Left kidney (tissue), 2 donors: ENCODE data around the gene THSD7A. TPM values are rescaled to one million over a fixed set of nuclear protein-coding genes. Genes with fewer than 3 reads are reported as not detected.

Experiments
- DNase-seq: peaks from one replicate; pipeline ENCODE4 v3.0.0-alpha.2; 2013
- polyA plus RNA-seq: library from polyadenylated mRNA; unstranded; fragments of 120-200 nt; gene quantifications from one replicate; pipeline ENCODE4 v1.2.1, GENCODE V29; 2013; ENCODE audit not compliant: insufficient read length

THSD7A gene
- polyA plus RNA-seq, 1 donor = 86.9 TPM

GRCh38 chr7:11633310-11633709, 198.7 kb downstream of the THSD7A start:
- no peak for DNase-seq

GRCh38 chr7:11630355-11630754, 201.6 kb downstream of the THSD7A start:
- DNase-seq = no peak

- DNase-seq = no peak
Observed at GRCh38 chr7:11625669-11626068, 206.3 kb downstream of the THSD7A start.

GRCh38 chr7:11623093-11623678, 208.8 kb downstream of the THSD7A start:
- no peak for DNase-seq

GRCh38 chr7:11620406-11621253, 211.4 kb downstream of the THSD7A start:
- DNase-seq = no peak

GRCh38 chr7:11616466-11616865, 215.5 kb downstream of the THSD7A start:
- no peak for DNase-seq

- no peak for DNase-seq
Observed at GRCh38 chr7:11615174-11615573, 216.8 kb downstream of the THSD7A start.

- DNase-seq = no peak
Observed at GRCh38 chr7:11613292-11613930, 218.6 kb downstream of the THSD7A start.

- DNase-seq = no peak
Observed at GRCh38 chr7:11612737-11613136, 219.3 kb downstream of the THSD7A start.

GRCh38 chr7:11609096-11609670, 222.8 kb downstream of the THSD7A start:
- DNase-seq = no peak

- DNase-seq = no peak
Observed at GRCh38 chr7:11607686-11608085, 224.3 kb downstream of the THSD7A start.

- no peak for DNase-seq
Observed at GRCh38 chr7:11605749-11606148, 226.2 kb downstream of the THSD7A start.

GRCh38 chr7:11604505-11604904, 227.5 kb downstream of the THSD7A start:
- no peak for DNase-seq

GRCh38 chr7:11601761-11602160, 230.2 kb downstream of the THSD7A start:
- no peak for DNase-seq

GRCh38 chr7:11593322-11593721, 238.7 kb downstream of the THSD7A start:
- DNase-seq = no peak

GRCh38 chr7:11592699-11593098, 239.3 kb downstream of the THSD7A start:
- no peak for DNase-seq

- DNase-seq = no peak
Observed at GRCh38 chr7:11591943-11592342, 240.1 kb downstream of the THSD7A start.

- no peak for DNase-seq
Observed at GRCh38 chr7:11591055-11591633, 240.9 kb downstream of the THSD7A start.

GRCh38 chr7:11589251-11589650, 242.7 kb downstream of the THSD7A start:
- no peak for DNase-seq

GRCh38 chr7:11587814-11588213, 244.2 kb downstream of the THSD7A start:
- no peak for DNase-seq

GRCh38 chr7:11587048-11587447, 244.9 kb downstream of the THSD7A start:
- no peak for DNase-seq

- DNase-seq = no peak
Observed at GRCh38 chr7:11584406-11585031, 247.5 kb downstream of the THSD7A start.
